ENCODE results near the gene C3orf80.

The C3orf80 gene

GRCh38 chr3:160245261-160245800, 20.1 kb downstream of the C3orf80 start:
- H3K9me3 ChIP-seq (ENCODE audit: insufficient read depth, low read length, severe bottlenecking): no peaks in the 10 kb centered on the region
- H2AFZ ChIP-seq (ENCODE audit: low read depth, low read length): no peak overlapping the region
- ATAC-seq (ENCODE audit: insufficient read depth, low read depth) (no peak), DNase-seq (no peak)
- no peaks in the 10 kb centered on the region for H3K36me3 ChIP-seq (ENCODE audit: insufficient read depth, low read length)
- H4K20me1 ChIP-seq (ENCODE audit: insufficient read depth, low read length): no peaks in the 10 kb centered on the region
- no peaks in the 10 kb centered on the region for H3K27me3 ChIP-seq (ENCODE audit: insufficient read depth, low read length, poor library complexity)
- H3K4me2 ChIP-seq (ENCODE audit: insufficient read depth, low read length): no peak overlapping the region
- H3K79me2 ChIP-seq (ENCODE audit: insufficient read depth, low read length): no peaks in the 10 kb centered on the region
- H3K4me1 ChIP-seq (ENCODE audit: insufficient read depth, low read length): no peaks in the 10 kb centered on the region
- no peak overlapping the region for H3K4me3 ChIP-seq (ENCODE audit: low read depth in 1 of 2, low read length in 2 of 2)
- no peak overlapping the region for H3K9ac ChIP-seq (ENCODE audit: low read depth, low read length)
- H3K27ac ChIP-seq (ENCODE audit: low read length): no peak overlapping the region
- TF ChIP-seq EZH2 (IDR thresholded peaks at IDR 0.05; ENCODE audit: borderline replicate concordance, low read depth, low read length, severe bottlenecking) (no peak), CTCF (IDR thresholded peaks at IDR 0.05; ENCODE audit: borderline replicate concordance, extremely low read depth, low read length, poor library complexity, severe bottlenecking) (no peak)

- Histone ChIP-seq H4K20me1 (ENCODE audit: insufficient read depth, low read length) (no peaks in the 10 kb centered on the region), H3K4me3 (ENCODE audit: low read depth in 1 of 2, low read length in 2 of 2) (no peak overlapping the region), H3K4me2 (ENCODE audit: insufficient read depth, low read length) (no peak overlapping the region), H3K27ac (ENCODE audit: low read length) (no peak overlapping the region), H3K27me3 (ENCODE audit: insufficient read depth, low read length, poor library complexity) (no peaks in the 10 kb centered on the region), H3K36me3 (ENCODE audit: insufficient read depth, low read length) (no peaks in the 10 kb centered on the region), H3K4me1 (ENCODE audit: insufficient read depth, low read length) (no peaks in the 10 kb centered on the region), H2AFZ (ENCODE audit: low read depth, low read length) (no peak overlapping the region), H3K9ac (ENCODE audit: low read depth, low read length) (no peak overlapping the region), H3K79me2 (ENCODE audit: insufficient read depth, low read length) (no peaks in the 10 kb centered on the region), H3K9me3 (ENCODE audit: insufficient read depth, low read length, severe bottlenecking) (no peaks in the 10 kb centered on the region)
- TF ChIP-seq EZH2 (IDR thresholded peaks at IDR 0.05; ENCODE audit: borderline replicate concordance, low read depth, low read length, severe bottlenecking) (no peak), CTCF (IDR thresholded peaks at IDR 0.05; ENCODE audit: borderline replicate concordance, extremely low read depth, low read length, poor library complexity, severe bottlenecking) (no peak)
- no peak for ATAC-seq (ENCODE audit: insufficient read depth, low read depth)
- DNase-seq: no peak
These were observed 22.5 kb downstream of the C3orf80 start for GRCh38 chr3:160247766-160248165.

- Histone ChIP-seq H3K79me2 (ENCODE audit: insufficient read depth, low read length) (no peaks in the 10 kb centered on the region), H3K9me3 (ENCODE audit: insufficient read depth, low read length, severe bottlenecking) (no peaks in the 10 kb centered on the region), H3K36me3 (ENCODE audit: insufficient read depth, low read length) (no peaks in the 10 kb centered on the region), H4K20me1 (ENCODE audit: insufficient read depth, low read length) (no peaks in the 10 kb centered on the region), H3K4me3 (ENCODE audit: low read depth in 1 of 2, low read length in 2 of 2) (no peak overlapping the region), H3K4me1 (ENCODE audit: insufficient read depth, low read length) (no peaks in the 10 kb centered on the region), H3K27ac (ENCODE audit: low read length) (no peak overlapping the region), H3K27me3 (ENCODE audit: insufficient read depth, low read length, poor library complexity) (no peaks in the 10 kb centered on the region), H2AFZ (ENCODE audit: low read depth, low read length) (no peak overlapping the region), H3K4me2 (ENCODE audit: insufficient read depth, low read length) (no peak overlapping the region), H3K9ac (ENCODE audit: low read depth, low read length) (no peak overlapping the region)
- DNase-seq (no peak), ATAC-seq (ENCODE audit: insufficient read depth, low read depth) (no peak)
- no peak for TF ChIP-seq EZH2 (IDR thresholded peaks at IDR 0.05; ENCODE audit: borderline replicate concordance, low read depth, low read length, severe bottlenecking)
- no peak for TF ChIP-seq CTCF (IDR thresholded peaks at IDR 0.05; ENCODE audit: borderline replicate concordance, extremely low read depth, low read length, poor library complexity, severe bottlenecking)
These were observed 28.1 kb downstream of the C3orf80 start for GRCh38 chr3:160253298-160253697.
